Stimulated activated CD4-positive, alpha-beta T cell treated with anti-CD3 and anti-CD28 coated beads, Interleukin-15, amount 100 ng/mL, for 1 hour (primary cell): ENCODE results near the gene EPAS1.

Source experiments
- DNase-seq, 2 donors: peaks; one replicate each; pipeline ENCODE4 v3.0.0-alpha.2; 2020; ENCODE audit warnings: low read depth in 1 of 2, low spot score in 1 of 2

EPAS1 gene

GRCh38 chr2:46435353-46435752, 138.1 kb downstream of the EPAS1 start:
- DNase-seq: no peak

GRCh38 chr2:46435796-46436360, 138.7 kb downstream of the EPAS1 start:
- no peak for DNase-seq
